HEK293 (cell line): Measurements from ENCODE around the gene SLC2A6.

Experiments used
- CTCF ChIA-PET: fragments of 350-600 bp; formaldehyde crosslinking; extraction: SDS; loops from one replicate; lab custom pipeline; 2021; ENCODE audit warnings: antibody characterized with exemption; lab: Yijun Ruan, JAX
- POLR2A ChIA-PET: fragments of 300-600 bp; formaldehyde crosslinking; extraction: SDS; loops from one replicate; lab custom pipeline; 2020; ENCODE audit warnings: antibody characterized with exemption, inconsistent platforms; lab: Yijun Ruan, JAX
- H3K27ac ChIP-seq: fragments of 200-500 bp; sonication (Bioruptor generic); 2 replicates; pipeline ENCODE4 v1.5.1; 2014; ENCODE audit warnings: low read depth, low read length, control low read depth, inconsistent platforms; ENCODE audit errors: extremely low read depth
- H3K36me3 ChIP-seq, 2 experiments: fragments of 200-500 bp in 1 of 2; sonication (Bioruptor generic) in 1 of 2; 1 replicate in 1 of 2; 2 replicates in 1 of 2; pipeline ENCODE4 v1.5.1; 2014 to 2017; ENCODE audit warnings: inconsistent platforms in 2 of 2, low read length in 2 of 2; ENCODE audit not compliant: control insufficient read depth in 2 of 2, insufficient read depth in 1 of 2
- H3K4me1 ChIP-seq: fragments of 200-500 bp; sonication (Bioruptor generic); 2 replicates; pipeline ENCODE4 v1.5.1; 2014; ENCODE audit warnings: mild to moderate bottlenecking, low read length, inconsistent platforms; ENCODE audit not compliant: control insufficient read depth, insufficient read depth
- H3K4me3 ChIP-seq: 2 replicates; pipeline ENCODE4 v1.5.1; 2011; ENCODE audit warnings: low read depth, mild to moderate bottlenecking, control low read depth, low read length, moderate library complexity
- H3K9me3 ChIP-seq: fragments of 200-500 bp; sonication (Bioruptor generic); 2 replicates; pipeline ENCODE4 v1.5.1; 2014; ENCODE audit warnings: low read depth, low read length, inconsistent platforms; ENCODE audit not compliant: control insufficient read depth, insufficient read depth
- GFI1B ChIP-seq: fragments of 450-650 bp; formaldehyde crosslinking; IDR thresholded peaks from 2 replicates; pipeline ENCODE4 v1.5.1; 2016; ENCODE audit warnings: missing biosample characterization, missing genetic modification characterization
- GLI4 ChIP-seq: fragments of 450-650 bp; formaldehyde crosslinking; IDR thresholded peaks from 2 replicates; pipeline ENCODE4 v1.5.1; 2016; ENCODE audit warnings: missing biosample characterization, missing genetic modification characterization
- GLIS1 ChIP-seq: fragments of 450-650 bp; formaldehyde crosslinking; IDR thresholded peaks from 2 replicates; pipeline ENCODE4 v1.5.1; 2016; ENCODE audit warnings: missing biosample characterization, missing genetic modification characterization
- HOXD13 ChIP-seq: sonication (generic); formaldehyde crosslinking; IDR thresholded peaks from 2 replicates; pipeline ENCODE4 v1.8.0; 2022; ENCODE audit warnings: missing genetic modification reagents, borderline replicate concordance
- KLF10 ChIP-seq: fragments of 450-650 bp; IDR thresholded peaks from 2 replicates; pipeline ENCODE4 v1.5.1; 2018; ENCODE audit warnings: missing biosample characterization, mild to moderate bottlenecking, missing genetic modification characterization
- MZF1 ChIP-seq: fragments of 450-650 bp; formaldehyde crosslinking; IDR thresholded peaks from 2 replicates; pipeline ENCODE4 v1.5.1; 2017; ENCODE audit warnings: missing biosample characterization, missing genetic modification characterization, borderline replicate concordance
- OSR2 ChIP-seq: fragments of 450-650 bp; formaldehyde crosslinking; IDR thresholded peaks from 2 replicates; pipeline ENCODE4 v1.5.1; 2016; ENCODE audit warnings: missing biosample characterization, missing genetic modification characterization
- SCRT2 ChIP-seq: fragments of 450-650 bp; formaldehyde crosslinking; IDR thresholded peaks from 2 replicates; pipeline ENCODE4 v1.5.1; 2016; ENCODE audit warnings: missing biosample characterization, missing genetic modification characterization
- ZBTB7A ChIP-seq: fragments of 450-650 bp; formaldehyde crosslinking; IDR thresholded peaks from 2 replicates; pipeline ENCODE4 v1.5.1; 2016; ENCODE audit warnings: low read depth, missing biosample characterization, missing genetic modification characterization
- ZNF112 ChIP-seq: fragments of 450-650 bp; formaldehyde crosslinking; IDR thresholded peaks from 2 replicates; pipeline ENCODE4 v1.5.0; 2017; ENCODE audit warnings: missing biosample characterization, missing genetic modification characterization
- ZNF239 ChIP-seq: fragments of 450-650 bp; formaldehyde crosslinking; IDR thresholded peaks from 2 replicates; pipeline ENCODE4 v1.5.1; 2016; ENCODE audit warnings: missing biosample characterization, missing genetic modification characterization
- ZNF274 ChIP-seq, 2 experiments: fragments of 200-500 bp in 1 of 2; fragments of 450-650 bp in 1 of 2; sonication (Bioruptor generic) in 1 of 2; formaldehyde crosslinking in 1 of 2; IDR thresholded peaks; 2 replicates each; pipeline versions ENCODE4 v1.5.1 to v1.6.1; 2014 to 2016; ENCODE audit warnings: borderline replicate concordance in 1 of 2, inconsistent platforms in 1 of 2, low read length in 1 of 2, missing biosample characterization in 1 of 2, missing genetic modification characterization in 1 of 2
- ZNF311 ChIP-seq: fragments of 450-650 bp; formaldehyde crosslinking; IDR thresholded peaks from 2 replicates; pipeline ENCODE4 v1.5.1; 2017; ENCODE audit warnings: missing biosample characterization, missing genetic modification characterization, borderline replicate concordance
- ZNF335 ChIP-seq: fragments of 450-650 bp; formaldehyde crosslinking; conservative IDR thresholded peaks from 2 replicates; pipeline ENCODE4 v1.5.1; 2016; ENCODE audit warnings: missing biosample characterization, missing genetic modification characterization
- ZNF423 ChIP-seq: fragments of 450-650 bp; formaldehyde crosslinking; IDR thresholded peaks from 2 replicates; pipeline ENCODE4 v1.5.1; 2016; ENCODE audit warnings: missing biosample characterization, missing genetic modification characterization
- ZNF544 ChIP-seq: fragments of 450-650 bp; formaldehyde crosslinking; IDR thresholded peaks from 2 replicates; pipeline ENCODE4 v1.5.0; 2017; ENCODE audit warnings: missing biosample characterization, missing genetic modification characterization
- ZNF560 ChIP-seq: fragments of 450-650 bp; formaldehyde crosslinking; IDR thresholded peaks from 2 replicates; pipeline ENCODE4 v1.5.1; 2017; ENCODE audit warnings: missing biosample characterization, missing genetic modification characterization, borderline replicate concordance
- ZNF561 ChIP-seq: fragments of 450-650 bp; IDR thresholded peaks from 2 replicates; pipeline ENCODE4 v1.5.1; 2018; ENCODE audit warnings: missing biosample characterization, missing genetic modification characterization, borderline replicate concordance
- ZNF596 ChIP-seq: fragments of 450-650 bp; IDR thresholded peaks from 2 replicates; pipeline ENCODE4 v1.5.0; 2018; ENCODE audit warnings: missing biosample characterization, mild to moderate bottlenecking, missing genetic modification characterization, moderate library complexity
- ZNF623 ChIP-seq: fragments of 450-650 bp; formaldehyde crosslinking; IDR thresholded peaks from 2 replicates; pipeline ENCODE4 v1.5.1; 2016; ENCODE audit warnings: missing biosample characterization, missing genetic modification characterization
- ZNF626 ChIP-seq: fragments of 450-650 bp; sonication (Bioruptor Pico); formaldehyde crosslinking; IDR thresholded peaks from 2 replicates; pipeline ENCODE4 v1.5.1; 2018; ENCODE audit warnings: missing biosample characterization, missing genetic modification characterization, inconsistent platforms
- ZNF785 ChIP-seq: fragments of 450-650 bp; formaldehyde crosslinking; IDR thresholded peaks from 2 replicates; pipeline ENCODE4 v1.5.1; 2016; ENCODE audit warnings: missing biosample characterization, missing genetic modification characterization
- TF ChIP-seq, protein P1 (sequence below): fragments of 450-650 bp; formaldehyde crosslinking; IDR thresholded peaks from 2 replicates; pipeline ENCODE4 v1.5.1; 2016; ENCODE audit warnings: missing biosample characterization, missing genetic modification characterization, low read depth
- TF ChIP-seq, protein P2 (sequence below): fragments of 450-650 bp; formaldehyde crosslinking; IDR thresholded peaks from 2 replicates; pipeline ENCODE4 v1.5.1; 2016; ENCODE audit warnings: missing biosample characterization, missing genetic modification characterization
- TF ChIP-seq, protein P3 (sequence below): fragments of 450-650 bp; formaldehyde crosslinking; IDR thresholded peaks from 2 replicates; pipeline ENCODE4 v1.5.1; 2016; ENCODE audit warnings: missing biosample characterization, missing genetic modification characterization

Gene SLC2A6

DNA sequence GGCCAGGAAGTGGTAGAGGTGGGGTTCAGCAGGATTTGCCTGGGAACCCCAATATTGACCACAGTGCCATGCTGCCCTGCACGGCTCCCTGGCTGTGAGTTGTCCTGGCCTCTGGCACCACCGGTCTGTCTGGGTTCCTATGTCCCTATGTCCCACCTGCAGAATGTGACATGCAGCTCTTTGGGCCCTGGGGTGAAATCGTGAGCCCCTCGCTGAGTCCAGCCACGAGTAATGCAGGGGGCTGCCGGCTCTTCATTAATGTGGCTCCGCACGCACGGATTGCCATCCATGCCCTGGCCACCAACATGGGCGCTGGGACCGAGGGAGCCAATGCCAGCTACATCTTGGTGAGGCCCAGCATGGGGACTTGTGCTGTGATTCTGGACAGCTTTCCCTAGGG lies 21.2 kb downstream of the SLC2A6 start:
- no peaks in the 10 kb centered on the region for H3K4me1 ChIP-seq
- no peaks in the 10 kb centered on the region for H3K9me3 ChIP-seq
- peaks cover 0 to 7% of the 10 kb centered on the region in 2 experiments; a peak in 1 of 3 replicates for H3K36me3 ChIP-seq
- H3K4me3 ChIP-seq, result no peak overlapping the region
- ChIA-PET CTCF (interaction anchor here (0.7 to 1.9 kb wide), 5 partner anchors 8 to 216 kb away, joined by 3 to 7 read pairs (median 5); no protein-coding TSS in a partner anchor), POLR2A (interaction anchor here (1.2 to 1.3 kb wide), 2 partner anchors 11 to 110 kb away, joined by 4 read pairs; partner anchors contain the start of genes MED22 and RPL7A)
- TF ChIP-seq GLIS1 (tag by site-specific recombination), result no peak
- no peak for TF ChIP-seq HOXD13 (CRISPR knock-in tag)
- TF ChIP-seq, all 188 proteins: peak for 0
- H3K27ac ChIP-seq, result no peak overlapping the region

DNA sequence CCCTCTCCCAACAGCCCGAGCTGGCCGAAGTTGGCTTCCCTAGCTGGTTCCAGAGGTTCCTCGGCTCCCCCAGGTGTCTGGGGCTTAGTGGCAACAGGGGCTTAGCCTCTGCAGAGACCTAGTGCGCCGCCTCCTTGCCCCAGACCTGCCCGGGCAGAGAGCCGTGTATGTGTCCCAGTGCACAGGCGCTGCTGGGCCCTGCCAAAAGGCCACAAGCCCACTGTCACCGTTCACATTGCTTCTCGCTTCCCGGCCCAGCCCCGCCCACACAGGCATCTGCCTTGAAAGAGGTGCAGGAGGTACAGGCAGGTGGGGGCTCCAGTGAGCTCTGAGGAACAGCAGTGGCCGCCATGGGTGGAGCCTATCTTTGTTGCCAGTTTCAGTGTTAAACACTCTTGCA lies 21.7 kb downstream of the SLC2A6 start:
- H3K4me3 ChIP-seq, result no peak overlapping the region
- no peak overlapping the region for H3K27ac ChIP-seq
- no peaks in the 10 kb centered on the region for H3K4me1 ChIP-seq
- no peaks in the 10 kb centered on the region for H3K9me3 ChIP-seq
- TF ChIP-seq, protein P1, sequence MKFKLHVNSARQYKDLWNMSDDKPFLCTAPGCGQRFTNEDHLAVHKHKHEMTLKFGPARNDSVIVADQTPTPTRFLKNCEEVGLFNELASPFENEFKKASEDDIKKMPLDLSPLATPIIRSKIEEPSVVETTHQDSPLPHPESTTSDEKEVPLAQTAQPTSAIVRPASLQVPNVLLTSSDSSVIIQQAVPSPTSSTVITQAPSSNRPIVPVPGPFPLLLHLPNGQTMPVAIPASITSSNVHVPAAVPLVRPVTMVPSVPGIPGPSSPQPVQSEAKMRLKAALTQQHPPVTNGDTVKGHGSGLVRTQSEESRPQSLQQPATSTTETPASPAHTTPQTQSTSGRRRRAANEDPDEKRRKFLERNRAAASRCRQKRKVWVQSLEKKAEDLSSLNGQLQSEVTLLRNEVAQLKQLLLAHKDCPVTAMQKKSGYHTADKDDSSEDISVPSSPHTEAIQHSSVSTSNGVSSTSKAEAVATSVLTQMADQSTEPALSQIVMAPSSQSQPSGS (tag by site-specific recombination), result no peak
- TF ChIP-seq ZNF335 (tag by site-specific recombination) (no peak), GLI4 (no peak)
- ChIA-PET POLR2A (interaction anchor here (1.2 to 1.3 kb wide), 2 partner anchors 12 to 109 kb away, joined by 4 read pairs; partner anchors contain the start of genes MED22 and RPL7A), CTCF (interaction anchor here (1.8 to 1.9 kb wide), 2 partner anchors 7 to 30 kb away, joined by 5 to 7 read pairs; no protein-coding TSS in a partner anchor)
- H3K36me3 ChIP-seq, result peaks cover 0 to 7% of the 10 kb centered on the region in 2 experiments; a peak in 1 of 3 replicates

DNA sequence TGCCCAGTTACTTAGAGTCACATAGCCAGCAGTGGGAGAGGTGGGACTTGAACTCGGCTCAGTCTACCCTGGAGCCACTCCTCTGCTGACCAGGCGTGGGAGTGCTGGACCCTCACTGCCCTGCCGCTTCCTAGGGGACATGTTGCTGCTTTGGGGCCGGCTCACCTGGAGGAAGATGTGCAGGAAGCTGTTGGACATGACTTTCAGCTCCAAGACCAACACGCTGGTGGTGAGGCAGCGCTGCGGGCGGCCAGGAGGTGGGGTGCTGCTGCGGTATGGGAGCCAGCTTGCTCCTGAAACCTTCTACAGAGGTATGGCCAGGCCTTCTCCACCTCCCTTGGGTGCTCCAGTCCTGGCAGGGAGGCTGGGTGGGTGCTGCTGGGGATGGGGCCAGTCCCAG lies 22.5 kb downstream of the SLC2A6 start:
- ChIA-PET POLR2A (no interaction called here), CTCF (interaction anchor here (1.9 kb wide), 1 partner anchor 31 kb away, joined by 5 read pairs; no protein-coding TSS in a partner anchor)

DNA sequence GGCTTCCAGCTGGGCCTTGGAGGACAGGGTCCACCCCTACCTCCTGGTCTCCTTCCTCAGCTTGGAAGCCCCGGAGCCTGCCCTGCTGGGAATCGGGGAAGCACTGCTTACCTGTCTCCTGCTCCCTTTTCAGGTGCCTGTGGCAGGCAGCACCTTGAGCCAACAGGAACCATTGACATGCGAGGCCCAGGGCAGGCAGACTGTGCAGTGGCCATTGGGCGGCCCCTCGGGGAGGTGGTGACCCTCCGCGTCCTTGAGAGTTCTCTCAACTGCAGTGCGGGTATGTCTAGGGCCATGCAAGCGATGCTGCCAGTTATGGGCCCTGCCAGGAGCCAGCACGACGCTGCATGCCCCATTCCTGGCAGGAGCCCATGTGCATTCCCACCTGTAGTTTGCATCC lies 23.0 kb downstream of the SLC2A6 start:
- no peaks in the 10 kb centered on the region for H3K4me1 ChIP-seq
- H3K36me3 ChIP-seq, result peaks cover 0 to 7% of the 10 kb centered on the region in 2 experiments; a peak in 1 of 3 replicates
- CTCF ChIA-PET, result interaction anchor here (1.9 kb wide), 1 partner anchor 31 kb away, joined by 5 read pairs; no protein-coding TSS in a partner anchor
- H3K4me3 ChIP-seq, result no peak overlapping the region
- H3K9me3 ChIP-seq, result no peaks in the 10 kb centered on the region
- no peak overlapping the region for H3K27ac ChIP-seq
- POLR2A ChIA-PET, result no interaction called here
- TF ChIP-seq KLF10 (tag by site-specific recombination), result no peak
- no peak for TF ChIP-seq ZNF335 (tag by site-specific recombination)
- TF ChIP-seq ZNF785 (tag by site-specific recombination), result no peak
- TF ChIP-seq ZNF623 (tag by site-specific recombination), result no peak
- TF ChIP-seq ZNF239, result no peak
- no peak for TF ChIP-seq ZNF626 (tag by site-specific recombination)
- TF ChIP-seq OSR2 (tag by site-specific recombination), result no peak
- no peak for TF ChIP-seq ZNF112
- TF ChIP-seq ZNF560 (tag by site-specific recombination), result no peak
- TF ChIP-seq SCRT2 (tag by site-specific recombination), result no peak
- no peak for TF ChIP-seq ZNF544
- no peak for TF ChIP-seq ZNF561 (tag by site-specific recombination)
- TF ChIP-seq ZNF274 (IDR thresholded peaks at IDR 0.05; ENCODE audit: low read length), result no peak
- TF ChIP-seq ZNF274 (tag by site-specific recombination; IDR thresholded peaks at IDR 0.05; ENCODE audit: borderline replicate concordance), result no peak
- no peak for TF ChIP-seq ZBTB7A (tag by site-specific recombination)
- TF ChIP-seq ZNF596, result no peak
- TF ChIP-seq, protein P2, sequence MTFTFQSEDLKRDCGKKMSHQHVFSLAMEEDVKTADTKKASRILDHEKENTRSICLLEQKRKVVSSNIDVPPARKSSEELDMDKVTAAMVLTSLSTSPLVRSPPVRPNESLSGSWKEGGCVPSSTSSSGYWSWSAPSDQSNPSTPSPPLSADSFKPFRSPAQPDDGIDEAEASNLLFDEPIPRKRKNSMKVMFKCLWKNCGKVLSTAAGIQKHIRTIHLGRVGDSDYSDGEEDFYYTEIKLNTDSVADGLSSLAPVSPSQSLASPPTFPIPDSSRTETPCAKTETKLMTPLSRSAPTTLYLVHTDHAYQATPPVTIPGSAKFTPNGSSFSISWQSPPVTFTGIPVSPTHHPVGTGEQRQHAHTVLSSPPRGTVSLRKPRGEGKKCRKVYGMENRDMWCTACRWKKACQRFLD (tag by site-specific recombination), result no peak

More for the DNA sequence above, 22.5 kb downstream of the SLC2A6 start:
- Histone ChIP-seq H3K27ac (no peak overlapping the region), H3K36me3 (peaks cover 0 to 7% of the 10 kb centered on the region in 2 experiments; a peak in 1 of 3 replicates), H3K4me3 (no peak overlapping the region), H3K4me1 (no peaks in the 10 kb centered on the region), H3K9me3 (no peaks in the 10 kb centered on the region)
- no peak for TF ChIP-seq GFI1B (tag by site-specific recombination)
- peak; percentile 45; the same call in 1 of the 2 replicates for TF ChIP-seq ZNF423 (tag by site-specific recombination)
- TF ChIP-seq, protein P3, sequence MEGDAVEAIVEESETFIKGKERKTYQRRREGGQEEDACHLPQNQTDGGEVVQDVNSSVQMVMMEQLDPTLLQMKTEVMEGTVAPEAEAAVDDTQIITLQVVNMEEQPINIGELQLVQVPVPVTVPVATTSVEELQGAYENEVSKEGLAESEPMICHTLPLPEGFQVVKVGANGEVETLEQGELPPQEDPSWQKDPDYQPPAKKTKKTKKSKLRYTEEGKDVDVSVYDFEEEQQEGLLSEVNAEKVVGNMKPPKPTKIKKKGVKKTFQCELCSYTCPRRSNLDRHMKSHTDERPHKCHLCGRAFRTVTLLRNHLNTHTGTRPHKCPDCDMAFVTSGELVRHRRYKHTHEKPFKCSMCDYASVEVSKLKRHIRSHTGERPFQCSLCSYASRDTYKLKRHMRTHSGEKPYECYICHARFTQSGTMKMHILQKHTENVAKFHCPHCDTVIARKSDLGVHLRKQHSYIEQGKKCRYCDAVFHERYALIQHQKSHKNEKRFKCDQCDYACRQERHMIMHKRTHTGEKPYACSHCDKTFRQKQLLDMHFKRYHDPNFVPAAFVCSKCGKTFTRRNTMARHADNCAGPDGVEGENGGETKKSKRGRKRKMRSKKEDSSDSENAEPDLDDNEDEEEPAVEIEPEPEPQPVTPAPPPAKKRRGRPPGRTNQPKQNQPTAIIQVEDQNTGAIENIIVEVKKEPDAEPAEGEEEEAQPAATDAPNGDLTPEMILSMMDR (tag by site-specific recombination), result peak; percentile 39
- TF ChIP-seq ZNF311 (tag by site-specific recombination), result no peak
- no peak for TF ChIP-seq MZF1 (tag by site-specific recombination)
